SH-SY5Y (cell line): ENCODE data around the gene EFNA2.

Source experiments
- GATA2 ChIP-seq: IDR thresholded peaks from 2 replicates; pipeline ENCODE4 v1.6.1; 2011; ENCODE audit warnings: mild to moderate bottlenecking, low read depth, low read length
- GATA3 ChIP-seq: IDR thresholded peaks from 2 replicates; pipeline ENCODE4 v1.6.1; 2011; ENCODE audit warnings: low read depth, mild to moderate bottlenecking, low read length, moderate library complexity

Gene EFNA2

GRCh38 chr19:1313695-1314613 lies 28.3 kb downstream of the EFNA2 start:
- TF ChIP-seq GATA3 (no peak), GATA2 (no peak)

DNA sequence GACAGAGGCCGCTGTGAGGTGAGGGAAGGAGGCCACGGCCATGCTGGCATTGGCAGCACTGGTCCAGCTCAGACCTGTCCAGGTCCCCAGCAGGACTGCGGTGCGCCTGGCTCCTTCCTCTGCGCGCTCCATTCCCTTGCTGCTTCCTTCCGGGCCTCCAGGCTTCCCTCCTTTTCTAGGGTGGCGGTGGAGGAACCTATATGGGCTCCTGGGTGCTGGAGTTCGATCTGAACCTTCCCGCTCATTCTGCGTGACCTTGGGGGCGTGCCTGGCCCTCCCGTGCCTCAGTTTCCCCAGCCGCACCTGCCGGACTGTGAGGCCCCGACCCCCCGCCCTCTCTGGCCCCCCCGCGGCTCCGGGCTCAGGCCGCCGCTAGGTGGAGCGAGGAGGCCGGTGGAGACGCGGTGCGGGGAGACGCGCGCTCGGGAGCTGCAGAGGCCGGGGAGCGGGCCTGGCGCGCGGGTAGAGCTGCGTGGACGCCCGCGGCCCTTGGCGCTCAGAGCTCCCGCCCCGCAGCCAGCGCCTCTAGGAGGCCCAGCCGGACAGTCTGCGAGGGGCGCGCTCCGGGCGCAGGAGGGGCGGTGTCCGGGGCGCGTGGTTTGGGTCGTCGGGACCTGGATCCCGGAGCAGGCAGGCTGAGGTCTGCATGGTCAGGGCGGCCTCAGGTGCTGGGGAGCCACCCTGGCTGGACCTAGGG lies 29.9 kb downstream of the EFNA2 start:
- TF ChIP-seq GATA3 (no peak), GATA2 (no peak)

- TF ChIP-seq GATA3 (no peak), GATA2 (no peak)
These were observed 30.8 kb downstream of the EFNA2 start for GRCh38 chr19:1316466-1316865.

GRCh38 chr19:1317274-1318003 lies 31.8 kb downstream of the EFNA2 start:
- TF ChIP-seq GATA2 (no peak), GATA3 (no peak)

- no peak for TF ChIP-seq GATA3
- no peak for TF ChIP-seq GATA2
These were observed 33.2 kb downstream of the EFNA2 start for GRCh38 chr19:1318678-1319471.

- TF ChIP-seq GATA2 (no peak), GATA3 (no peak)
These were observed 35.9 kb downstream of the EFNA2 start for GRCh38 chr19:1321539-1321938.

- TF ChIP-seq GATA3 = no peak
- no peak for TF ChIP-seq GATA2
These were observed 36.7 kb downstream of the EFNA2 start for GRCh38 chr19:1322198-1322981.

DNA sequence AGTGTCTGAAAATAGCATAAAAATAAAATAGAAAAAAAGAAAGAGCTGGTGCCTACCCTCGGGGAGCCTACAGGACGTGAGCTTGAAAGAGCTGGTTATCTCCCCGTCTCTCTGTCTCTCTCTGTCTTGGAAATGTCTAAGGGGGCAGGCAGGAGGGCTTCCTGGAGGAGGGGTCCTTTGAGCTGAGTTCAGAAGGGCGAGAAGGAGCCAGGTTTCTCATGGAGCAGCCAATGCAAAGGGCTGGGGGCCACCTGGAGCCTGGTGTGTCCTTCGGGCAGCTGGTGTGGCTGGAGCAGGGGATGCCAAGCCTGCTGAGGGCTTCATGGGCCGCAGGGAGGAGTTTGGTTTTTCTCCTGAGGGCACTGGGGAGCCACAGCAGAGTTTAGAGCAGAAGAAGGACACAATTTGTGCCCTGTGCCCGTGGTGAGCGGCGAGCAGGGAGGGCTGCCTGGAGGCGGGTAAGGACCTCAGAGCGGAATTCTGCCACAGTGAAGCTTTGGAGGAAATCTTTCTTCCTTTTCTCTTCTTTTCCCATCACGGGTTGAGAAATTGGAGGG lies 38.7 kb downstream of the EFNA2 start:
- no peak for TF ChIP-seq GATA2
- no peak for TF ChIP-seq GATA3

GRCh38 chr19:1324806-1325567 lies 39.3 kb downstream of the EFNA2 start:
- no peak for TF ChIP-seq GATA3
- TF ChIP-seq GATA2 = no peak

DNA sequence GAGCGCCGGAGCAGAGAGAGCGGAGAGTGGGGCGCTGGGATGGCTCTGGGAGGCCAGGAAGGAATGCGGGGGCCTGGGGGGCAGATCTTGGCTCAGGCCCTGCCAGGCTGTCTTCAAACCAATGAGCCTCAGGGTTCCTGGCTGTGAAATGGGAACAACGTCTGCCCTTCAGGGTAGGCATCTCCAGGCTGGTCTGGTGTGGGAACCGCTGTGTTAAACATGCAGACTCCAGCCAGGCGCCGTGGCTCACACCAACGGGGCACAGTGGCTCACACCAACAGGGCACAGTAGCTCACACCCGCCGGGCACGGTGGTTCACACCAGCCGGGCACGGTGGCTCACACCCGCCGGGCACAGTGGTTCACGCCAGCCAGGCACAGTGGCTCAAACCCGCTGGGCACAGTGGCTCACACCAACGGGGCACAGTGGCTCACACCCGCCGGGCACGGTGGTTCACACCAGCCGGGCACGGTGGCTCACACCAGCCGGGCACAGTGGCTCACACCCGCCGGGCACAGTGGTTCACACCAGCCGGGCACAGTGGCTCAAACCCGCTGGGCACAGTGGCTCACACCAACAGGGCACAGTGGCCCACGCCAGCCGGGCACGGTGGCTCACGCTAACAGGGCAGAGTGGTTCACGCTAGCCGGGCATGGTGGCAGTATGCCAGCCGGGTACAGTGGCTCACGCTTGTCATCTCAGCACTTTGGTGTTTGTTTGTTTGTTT lies 40.1 kb downstream of the EFNA2 start:
- TF ChIP-seq GATA3 = no peak
- no peak for TF ChIP-seq GATA2

DNA sequence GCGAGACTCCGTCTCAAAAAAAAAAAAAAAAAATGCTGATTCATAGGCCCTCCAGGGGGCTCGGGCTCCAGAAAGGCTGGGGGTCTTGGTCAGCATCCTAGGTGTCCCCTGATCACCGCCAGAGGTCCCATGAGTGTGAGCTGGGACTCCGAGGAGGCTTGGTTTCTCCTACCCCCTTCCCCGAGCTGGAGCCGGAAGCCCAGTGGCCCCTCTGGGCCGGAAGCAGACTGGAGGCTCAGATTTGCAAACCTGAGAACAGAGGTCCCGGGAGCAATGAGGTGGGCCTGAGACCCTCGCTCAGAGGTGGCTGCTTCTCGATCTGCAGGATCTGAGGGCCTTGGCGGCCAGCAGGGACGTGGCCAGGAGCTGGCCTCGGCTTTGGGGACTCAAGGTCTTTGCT lies 41.5 kb downstream of the EFNA2 start:
- no peak for TF ChIP-seq GATA3
- TF ChIP-seq GATA2 = no peak

DNA sequence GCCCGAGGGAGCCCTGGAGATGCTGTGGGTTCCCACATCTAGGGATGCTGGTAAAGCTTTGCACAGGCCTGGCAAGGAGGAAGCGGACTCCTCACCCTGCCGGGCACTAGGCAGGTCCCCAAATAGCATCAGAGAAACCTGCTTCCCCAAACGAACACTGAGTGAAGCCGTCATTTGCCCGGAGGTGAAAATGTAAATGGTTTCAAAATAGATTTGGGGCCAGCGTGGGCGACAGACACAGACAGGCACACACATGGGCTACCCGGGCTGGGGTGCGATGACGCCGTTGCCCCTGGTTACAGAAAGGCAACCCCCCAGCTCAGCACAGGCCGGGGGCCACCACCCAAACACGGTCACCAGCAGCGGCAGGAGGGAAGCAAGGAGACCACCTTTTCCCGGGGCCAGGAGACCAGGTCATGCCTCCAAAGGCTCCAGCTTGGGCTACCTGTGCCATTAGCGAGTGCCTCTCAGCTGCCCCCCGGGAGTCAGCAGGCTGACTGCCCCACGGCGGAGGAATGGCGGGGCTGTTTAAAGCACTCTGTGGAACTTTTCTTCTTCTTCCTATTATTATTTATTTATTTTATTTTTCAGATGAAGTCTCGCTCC lies 50.5 kb downstream of the EFNA2 start:
- TF ChIP-seq GATA3 (no peak), GATA2 (no peak)
